GM12878 (cell line): ENCODE measurements around the gene BORCS5.

Experiments
- CTCF ChIP-seq, 3 experiments: IDR thresholded peaks in 2 of 3; conservative IDR thresholded peaks in 1 of 3; 2 replicates each; pipeline ENCODE4 v1.5.1; 2011; ENCODE audit warnings: low read depth in 3 of 3, low read length in 3 of 3, mild to moderate bottlenecking in 3 of 3, control low read depth in 2 of 3, moderate library complexity in 2 of 3, inconsistent platforms in 1 of 3, mixed read lengths in 1 of 3; ENCODE audit not compliant: control insufficient read depth in 2 of 3, insufficient read depth in 1 of 3; ENCODE audit errors: extremely low read depth in 1 of 3
- MXI1 ChIP-seq: fragments of 150-350 bp; IDR thresholded peaks from 2 replicates; pipeline ENCODE4 v1.6.1; 2011; ENCODE audit warnings: low read depth, mild to moderate bottlenecking, inconsistent platforms, low read length, improper control_type of control experiment
- RAD21 ChIP-seq: IDR thresholded peaks from 2 replicates; pipeline ENCODE4 v1.6.1; 2011; ENCODE audit warnings: mild to moderate bottlenecking, low read depth, low read length, moderate library complexity; ENCODE audit not compliant: insufficient read depth

GRCh38 chr12:12405882-12406281 lies 49.0 kb downstream of the BORCS5 start:
- no peak for TF ChIP-seq CTCF (IDR thresholded peaks at IDR 0.05 in 2 of 3, conservative IDR thresholded peaks at IDR 0.05 in 1 of 3; ENCODE audit: control insufficient read depth in 2 of 3, extremely low read depth in 1 of 3, insufficient read depth in 1 of 3, low read depth in 3 of 3, low read length in 3 of 3)
- TF ChIP-seq RAD21 = no peak
- no peak for TF ChIP-seq MXI1
